ENCODE measurements around the gene NSUN2.

Gene NSUN2

DNA sequence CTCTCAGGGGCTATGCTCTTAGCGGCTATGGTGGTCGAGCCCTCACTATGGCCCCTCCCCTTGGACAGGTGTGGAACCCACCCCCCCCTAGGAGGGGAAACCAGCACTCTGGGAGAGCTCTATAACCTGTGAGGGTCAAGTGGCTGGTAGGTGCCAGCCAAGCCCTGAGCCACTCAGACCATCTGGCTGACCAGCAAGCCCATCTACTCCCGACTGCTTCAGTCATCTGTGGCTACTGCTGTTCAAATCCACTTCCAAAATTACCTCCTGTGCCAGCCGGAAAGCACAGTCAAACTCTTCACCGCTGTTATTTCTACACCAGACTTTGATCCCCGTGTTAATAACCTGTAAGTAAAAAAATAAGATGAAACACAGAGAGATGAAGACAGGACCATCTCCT is 28.5 kb downstream of the NSUN2 start:
- no peak overlapping the region for H3K4me3 ChIP-seq (ENCODE audit: low read length)

GRCh38 chr5:6603643-6604042 is 29.2 kb downstream of the NSUN2 start:
- no peak overlapping the region for H3K4me3 ChIP-seq (ENCODE audit: low read length)
- no peak for TF ChIP-seq ZNF274 (IDR thresholded peaks at IDR 0.05; ENCODE audit: low read depth, low read length)

More for the DNA sequence above, 28.5 kb downstream of the NSUN2 start:
- TF ChIP-seq ZNF274 (IDR thresholded peaks at IDR 0.05; ENCODE audit: low read depth, low read length), result no peak

DNA sequence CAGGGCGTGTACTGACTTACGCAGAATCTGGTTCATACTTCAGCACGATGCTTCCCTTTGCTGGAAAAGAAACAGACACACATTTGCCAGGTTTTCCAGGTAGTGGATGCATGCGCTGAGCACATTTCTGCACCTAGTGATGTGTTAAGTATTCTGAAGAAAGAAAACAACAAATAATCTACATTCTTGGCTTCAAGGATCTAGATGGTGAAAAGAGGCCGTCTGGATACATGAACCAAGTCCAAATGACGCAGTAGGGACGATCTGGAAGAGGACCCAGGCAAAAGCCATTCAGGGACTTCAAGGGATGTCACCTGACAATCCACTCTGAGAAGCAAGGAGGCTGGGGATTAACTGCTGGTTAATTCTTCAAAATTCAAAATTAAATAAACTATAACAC is 30.4 kb downstream of the NSUN2 start:
- H3K4me3 ChIP-seq (ENCODE audit: low read length), result no peak overlapping the region
- TF ChIP-seq ZNF274 (IDR thresholded peaks at IDR 0.05; ENCODE audit: low read depth, low read length), result no peak

- H3K4me3 ChIP-seq (ENCODE audit: low read length), result no peak overlapping the region
- TF ChIP-seq ZNF274 (IDR thresholded peaks at IDR 0.05; ENCODE audit: low read depth, low read length), result no peak
Measured at GRCh38 chr5:6601816-6602215, 31.0 kb downstream of the NSUN2 start.

- no peak overlapping the region for H3K4me3 ChIP-seq (ENCODE audit: low read length)
- no peak for TF ChIP-seq ZNF274 (IDR thresholded peaks at IDR 0.05; ENCODE audit: low read depth, low read length)
Measured at GRCh38 chr5:6601271-6601670, 31.6 kb downstream of the NSUN2 start.

- no peak overlapping the region for H3K4me3 ChIP-seq (ENCODE audit: low read length)
- no peak for TF ChIP-seq ZNF274 (IDR thresholded peaks at IDR 0.05; ENCODE audit: low read depth, low read length)
Measured at GRCh38 chr5:6599739-6600138, 33.1 kb downstream of the NSUN2 start.

- TF ChIP-seq ZNF274 (IDR thresholded peaks at IDR 0.05; ENCODE audit: low read depth, low read length), result no peak
- no peak overlapping the region for H3K4me3 ChIP-seq (ENCODE audit: low read length)
Measured at GRCh38 chr5:6598351-6598900, 34.4 kb downstream of the NSUN2 start.

GRCh38 chr5:6597557-6597956 is 35.3 kb downstream of the NSUN2 start:
- no peak overlapping the region for H3K4me3 ChIP-seq (ENCODE audit: low read length)
- TF ChIP-seq ZNF274 (IDR thresholded peaks at IDR 0.05; ENCODE audit: low read depth, low read length), result no peak

- no peak overlapping the region for H3K4me3 ChIP-seq (ENCODE audit: low read length)
- TF ChIP-seq ZNF274 (IDR thresholded peaks at IDR 0.05; ENCODE audit: low read depth, low read length), result no peak
Measured at GRCh38 chr5:6596388-6596787, 36.5 kb downstream of the NSUN2 start.

DNA sequence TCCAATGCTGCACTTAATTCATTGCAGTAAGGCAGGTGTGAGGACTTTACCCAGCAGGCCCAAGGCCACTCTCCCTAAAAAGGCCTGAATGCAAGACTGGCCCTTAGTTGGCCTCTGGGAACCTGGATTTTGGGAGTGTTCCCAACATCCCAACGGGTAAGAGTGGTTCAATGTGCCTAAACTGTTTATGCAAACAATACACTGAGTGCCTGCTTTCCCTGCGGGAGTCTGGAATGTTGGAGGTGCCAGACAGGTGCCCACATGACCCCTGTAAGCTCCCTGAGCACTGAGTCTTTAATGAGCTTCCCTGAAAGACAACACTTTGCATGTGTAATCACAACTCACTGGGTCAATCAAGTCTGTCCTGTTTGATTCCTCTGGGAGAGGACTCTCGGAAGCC is 37.4 kb downstream of the NSUN2 start:
- H3K4me3 ChIP-seq (ENCODE audit: low read length), result no peak overlapping the region
- no peak for TF ChIP-seq ZNF274 (IDR thresholded peaks at IDR 0.05; ENCODE audit: low read depth, low read length)

DNA sequence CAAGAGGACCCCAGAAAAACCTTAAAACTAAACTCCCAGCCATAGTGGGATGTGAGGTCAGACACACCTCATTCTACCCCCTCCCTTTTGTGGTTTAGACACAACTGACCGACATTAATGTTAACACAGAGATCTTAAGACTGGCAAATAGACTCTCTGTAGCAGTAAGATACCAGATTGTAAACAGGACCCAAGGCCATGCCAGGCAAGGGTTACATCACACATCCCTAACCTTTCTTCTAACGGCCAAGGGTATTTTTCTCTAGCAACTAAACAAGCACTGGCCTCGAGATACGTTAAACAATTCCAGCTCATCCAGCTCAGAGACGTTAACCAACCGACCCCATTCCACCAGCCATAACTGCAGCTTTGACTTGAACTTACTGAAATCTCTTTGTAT is 38.8 kb downstream of the NSUN2 start:
- no peak for TF ChIP-seq ZNF274 (IDR thresholded peaks at IDR 0.05; ENCODE audit: low read depth, low read length)
- no peak overlapping the region for H3K4me3 ChIP-seq (ENCODE audit: low read length)

- no peak for TF ChIP-seq ZNF274 (IDR thresholded peaks at IDR 0.05; ENCODE audit: low read depth, low read length)
- H3K4me3 ChIP-seq (ENCODE audit: low read length), result no peak overlapping the region
Measured at GRCh38 chr5:6593148-6594016, 39.5 kb downstream of the NSUN2 start.

GRCh38 chr5:6592601-6593000 is 40.2 kb downstream of the NSUN2 start:
- no peak for TF ChIP-seq ZNF274 (IDR thresholded peaks at IDR 0.05; ENCODE audit: low read depth, low read length)
- no peak overlapping the region for H3K4me3 ChIP-seq (ENCODE audit: low read length)

DNA sequence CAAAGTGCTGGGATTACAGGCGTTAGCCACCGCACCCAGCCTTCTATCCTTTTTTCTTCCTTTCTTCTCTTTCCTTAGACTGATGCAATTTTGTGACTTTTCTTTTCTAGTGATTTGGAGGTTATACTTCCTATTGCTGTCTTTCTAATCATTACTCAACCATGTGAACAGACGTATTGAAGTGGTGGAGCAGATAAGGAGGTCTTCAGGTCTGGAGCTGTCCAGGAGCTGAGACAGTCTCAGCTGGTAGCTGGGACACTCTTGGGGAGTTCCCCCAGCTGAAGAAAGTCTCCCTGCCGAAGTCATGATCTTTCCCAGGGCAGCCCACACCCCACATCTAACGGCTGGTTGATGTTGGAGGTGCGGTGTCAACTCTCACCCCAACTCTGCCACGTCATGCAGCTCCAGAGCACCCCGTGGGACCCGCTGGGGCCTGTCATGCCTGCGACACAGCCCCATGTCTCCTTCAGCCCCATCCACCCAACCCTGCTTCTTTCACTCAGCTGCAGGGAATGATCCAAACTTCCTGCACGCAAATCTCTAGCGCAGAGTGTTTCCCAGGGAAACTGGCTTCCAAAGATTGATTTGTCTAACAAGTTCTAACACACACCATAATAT is 41.1 kb downstream of the NSUN2 start:
- TF ChIP-seq ZNF274 (IDR thresholded peaks at IDR 0.05; ENCODE audit: low read depth, low read length), result no peak

DNA sequence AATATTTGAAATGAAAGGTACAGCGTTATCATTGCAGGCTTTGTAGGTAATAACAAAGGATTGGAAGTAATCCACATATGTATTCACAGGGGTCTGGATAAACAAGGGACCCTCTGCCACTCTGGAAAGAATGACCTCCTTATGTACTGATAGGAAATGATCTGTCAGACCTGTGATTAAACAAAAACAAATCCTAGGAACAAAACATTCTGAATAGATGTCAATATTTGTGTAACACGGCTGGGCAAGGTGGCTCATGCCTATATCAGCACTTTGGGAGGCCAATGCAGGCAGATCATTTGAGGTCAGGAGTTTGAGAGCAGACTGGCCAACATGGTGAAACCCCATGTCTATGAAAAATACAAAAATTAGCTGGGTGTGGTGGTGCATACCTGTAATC is 42.3 kb downstream of the NSUN2 start:
- no peak overlapping the region for H3K4me3 ChIP-seq (ENCODE audit: low read length)
- TF ChIP-seq ZNF274 (IDR thresholded peaks at IDR 0.05; ENCODE audit: low read depth, low read length), result no peak

More for the DNA sequence above, 41.1 kb downstream of the NSUN2 start:
- no peak overlapping the region for H3K4me3 ChIP-seq (ENCODE audit: low read length)

Data from GM08714 (cell line).